OCI-LY1 (cell line): ENCODE data around the gene GRIK2.

Experiments
- H2AFZ ChIP-seq: fragments of 200-600 bp; sonication (generic), shearing (Covaris generic); 2 replicates; pipeline ENCODE4 v1.6.0; 2014; ENCODE audit warnings: antibody characterized with exemption, mild to moderate bottlenecking, low read length
- H3F3A ChIP-seq: fragments of 200-600 bp; sonication (generic), shearing (Covaris generic); 2 replicates; pipeline ENCODE4 v1.6.0; 2014; ENCODE audit warnings: mild to moderate bottlenecking, antibody characterized with exemption, low read length, moderate library complexity; ENCODE audit not compliant: insufficient read depth
- H3K27ac ChIP-seq: fragments of 200-600 bp; sonication (generic); 2 replicates; pipeline ENCODE4 v1.5.1; 2014; ENCODE audit warnings: low read length, mixed run types, mild to moderate bottlenecking, low read depth; ENCODE audit not compliant: poor library complexity, severe bottlenecking
- H3K27me3 ChIP-seq: fragments of 200-600 bp; sonication (generic); 2 replicates; pipeline ENCODE4 v1.6.0; 2014; ENCODE audit warnings: antibody characterized with exemption, mild to moderate bottlenecking, low read length, moderate library complexity; ENCODE audit not compliant: insufficient read depth
- H3K36me3 ChIP-seq: fragments of 200-600 bp; sonication (generic); 2 replicates; pipeline ENCODE4 v1.6.1; 2014; ENCODE audit warnings: mild to moderate bottlenecking, antibody characterized with exemption, low read length, moderate library complexity, mixed read lengths; ENCODE audit not compliant: insufficient read depth
- H3K4me1 ChIP-seq: fragments of 200-600 bp; sonication (generic); 2 replicates; pipeline ENCODE4 v1.5.1; 2014; ENCODE audit warnings: mild to moderate bottlenecking, low read length, moderate library complexity; ENCODE audit not compliant: insufficient read depth, severe bottlenecking
- H3K4me2 ChIP-seq: fragments of 200-600 bp; sonication (generic), shearing (Covaris generic); 2 replicates; pipeline ENCODE4 v1.6.1; 2014; ENCODE audit warnings: low read length
- H3K4me3 ChIP-seq: fragments of 200-600 bp; sonication (generic); 2 replicates; pipeline ENCODE4 v1.5.1; 2014; ENCODE audit warnings: low read length, low read depth, mild to moderate bottlenecking, mixed read lengths; ENCODE audit not compliant: poor library complexity, severe bottlenecking
- H3K79me2 ChIP-seq: fragments of 200-600 bp; shearing (Covaris generic); 2 replicates; pipeline ENCODE4 v1.6.1; 2016; ENCODE audit warnings: mixed run types, low read length, mixed read lengths; ENCODE audit not compliant: insufficient read depth
- H3K9ac ChIP-seq: fragments of 200-600 bp; sonication (generic), shearing (Covaris generic); 2 replicates; pipeline ENCODE4 v1.6.1; 2014; ENCODE audit warnings: mild to moderate bottlenecking, low read length, mixed read lengths
- H3K9me2 ChIP-seq: fragments of 200-600 bp; sonication (generic), shearing (Covaris generic); 2 replicates; pipeline ENCODE4 v1.6.1; 2014; ENCODE audit warnings: low read depth, mild to moderate bottlenecking, low read length, mixed read lengths
- H3K9me3 ChIP-seq: fragments of 200-600 bp; shearing (Covaris generic); 2 replicates; pipeline ENCODE4 v1.6.1; 2014; ENCODE audit warnings: low read length, mixed read lengths
- H4K20me1 ChIP-seq: fragments of 200-600 bp; sonication (generic), shearing (Covaris generic); 2 replicates; pipeline ENCODE4 v1.6.0; 2016; ENCODE audit warnings: mild to moderate bottlenecking, low read length; ENCODE audit not compliant: insufficient read depth
- EZH2 ChIP-seq: fragments of 200-600 bp; sonication (generic), shearing (Covaris generic); IDR thresholded peaks from 2 replicates; pipeline ENCODE4 v1.8.0; 2017; ENCODE audit warnings: borderline replicate concordance, mixed run types, mild to moderate bottlenecking, antibody characterized with exemption, low read length, moderate library complexity, mixed read lengths
- TF ChIP-seq, protein P1 (sequence below): fragments of 200-600 bp; sonication (generic), shearing (Covaris generic); IDR thresholded peaks from 2 replicates; pipeline ENCODE4 v1.5.1; 2017; ENCODE audit warnings: mild to moderate bottlenecking, antibody characterized with exemption, low read length, moderate library complexity, mixed read lengths

The GRIK2 gene

GRCh38 chr6:101845621-101846020 lies 452.1 kb downstream of the GRIK2 start:
- TF ChIP-seq, protein P1, sequence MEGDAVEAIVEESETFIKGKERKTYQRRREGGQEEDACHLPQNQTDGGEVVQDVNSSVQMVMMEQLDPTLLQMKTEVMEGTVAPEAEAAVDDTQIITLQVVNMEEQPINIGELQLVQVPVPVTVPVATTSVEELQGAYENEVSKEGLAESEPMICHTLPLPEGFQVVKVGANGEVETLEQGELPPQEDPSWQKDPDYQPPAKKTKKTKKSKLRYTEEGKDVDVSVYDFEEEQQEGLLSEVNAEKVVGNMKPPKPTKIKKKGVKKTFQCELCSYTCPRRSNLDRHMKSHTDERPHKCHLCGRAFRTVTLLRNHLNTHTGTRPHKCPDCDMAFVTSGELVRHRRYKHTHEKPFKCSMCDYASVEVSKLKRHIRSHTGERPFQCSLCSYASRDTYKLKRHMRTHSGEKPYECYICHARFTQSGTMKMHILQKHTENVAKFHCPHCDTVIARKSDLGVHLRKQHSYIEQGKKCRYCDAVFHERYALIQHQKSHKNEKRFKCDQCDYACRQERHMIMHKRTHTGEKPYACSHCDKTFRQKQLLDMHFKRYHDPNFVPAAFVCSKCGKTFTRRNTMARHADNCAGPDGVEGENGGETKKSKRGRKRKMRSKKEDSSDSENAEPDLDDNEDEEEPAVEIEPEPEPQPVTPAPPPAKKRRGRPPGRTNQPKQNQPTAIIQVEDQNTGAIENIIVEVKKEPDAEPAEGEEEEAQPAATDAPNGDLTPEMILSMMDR: no peak
- TF ChIP-seq EZH2: no peak
- H3K9me3 ChIP-seq: no peaks in the 10 kb centered on the region
- no peaks in the 10 kb centered on the region for H3K27me3 ChIP-seq
- no peak overlapping the region for H3K4me3 ChIP-seq
- H3K9me2 ChIP-seq: no peaks in the 10 kb centered on the region
- no peaks in the 10 kb centered on the region for H3K36me3 ChIP-seq
- H4K20me1 ChIP-seq: no peaks in the 10 kb centered on the region
- no peaks in the 10 kb centered on the region for H3K4me1 ChIP-seq
- no peak overlapping the region for H3K9ac ChIP-seq
- no peak overlapping the region for H2AFZ ChIP-seq
- H3F3A ChIP-seq: no peaks in the 10 kb centered on the region
- no peaks in the 10 kb centered on the region for H3K79me2 ChIP-seq
- H3K4me2 ChIP-seq: no peak overlapping the region
- H3K27ac ChIP-seq: no peak overlapping the region

DNA sequence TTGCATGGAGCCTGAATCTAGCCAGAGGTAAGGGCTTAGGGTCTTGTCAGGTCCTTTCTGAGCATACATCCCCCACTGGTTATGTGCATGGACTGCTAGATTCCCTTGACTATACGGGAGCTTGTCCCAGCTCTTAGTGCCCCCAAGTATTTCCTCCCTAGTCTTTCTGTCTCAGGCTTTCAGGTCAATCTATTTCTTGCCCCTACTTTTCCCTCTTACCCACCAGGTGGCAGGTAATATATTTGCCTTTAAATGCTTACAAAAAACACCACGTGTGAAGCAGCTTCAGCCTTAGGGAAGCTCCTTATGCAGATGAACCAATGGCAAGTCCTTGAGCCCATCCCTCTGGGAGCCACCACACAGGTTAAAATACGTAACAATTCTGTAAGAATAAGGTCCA lies 454.2 kb downstream of the GRIK2 start:
- no peak overlapping the region for H3K27ac ChIP-seq
- H3K4me3 ChIP-seq: no peak overlapping the region
- no peaks in the 10 kb centered on the region for H3K9me2 ChIP-seq
- H3K27me3 ChIP-seq: no peaks in the 10 kb centered on the region
- no peaks in the 10 kb centered on the region for H3K9me3 ChIP-seq
- no peak overlapping the region for H2AFZ ChIP-seq
- no peaks in the 10 kb centered on the region for H4K20me1 ChIP-seq
- H3K9ac ChIP-seq: no peak overlapping the region
- no peak for TF ChIP-seq EZH2
- TF ChIP-seq, protein P1: no peak
- H3K4me2 ChIP-seq: no peak overlapping the region
- no peaks in the 10 kb centered on the region for H3F3A ChIP-seq
- H3K4me1 ChIP-seq: no peaks in the 10 kb centered on the region
- no peaks in the 10 kb centered on the region for H3K79me2 ChIP-seq
- H3K36me3 ChIP-seq: no peaks in the 10 kb centered on the region

DNA sequence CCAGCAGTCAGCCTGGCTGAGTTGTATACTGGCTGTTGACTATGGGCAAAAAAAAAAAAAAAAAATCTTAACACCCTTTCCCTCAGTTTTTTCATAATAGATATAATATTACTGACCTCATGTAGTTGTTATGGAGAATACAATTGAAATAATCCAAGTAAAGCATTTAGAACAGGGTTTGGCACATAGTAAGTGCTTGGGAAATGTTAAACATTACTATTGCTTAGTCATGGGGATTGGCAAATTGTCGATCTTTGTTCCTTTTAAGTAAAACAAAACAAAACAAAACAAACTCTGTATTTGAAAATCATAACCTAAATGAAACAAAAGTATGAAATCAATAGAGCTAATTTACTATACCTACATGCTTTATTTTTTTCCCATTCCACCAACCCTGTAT lies 458.4 kb downstream of the GRIK2 start:
- no peak overlapping the region for H3K9ac ChIP-seq
- no peaks in the 10 kb centered on the region for H3K79me2 ChIP-seq
- no peaks in the 10 kb centered on the region for H3F3A ChIP-seq
- H4K20me1 ChIP-seq: no peaks in the 10 kb centered on the region
- H3K27me3 ChIP-seq: no peaks in the 10 kb centered on the region
- no peaks in the 10 kb centered on the region for H3K9me3 ChIP-seq
- no peak for TF ChIP-seq EZH2
- TF ChIP-seq, protein P1: no peak
- no peak overlapping the region for H2AFZ ChIP-seq
- H3K4me1 ChIP-seq: no peaks in the 10 kb centered on the region
- H3K36me3 ChIP-seq: no peaks in the 10 kb centered on the region
- H3K27ac ChIP-seq: no peak overlapping the region
- no peak overlapping the region for H3K4me3 ChIP-seq
- no peaks in the 10 kb centered on the region for H3K9me2 ChIP-seq
- H3K4me2 ChIP-seq: no peak overlapping the region
